HG03342 (cell line): ENCODE measurements around the gene ULK1.

ENCODE experiments used
- ATAC-seq: cut with Tn5 transposase; IDR thresholded peaks from one replicate; pipeline ENCODE4 v1.9.1; 2021; ENCODE audit warnings: mild to moderate bottlenecking, moderate library complexity; ENCODE audit not compliant: unreplicated experiment

ULK1 gene

DNA sequence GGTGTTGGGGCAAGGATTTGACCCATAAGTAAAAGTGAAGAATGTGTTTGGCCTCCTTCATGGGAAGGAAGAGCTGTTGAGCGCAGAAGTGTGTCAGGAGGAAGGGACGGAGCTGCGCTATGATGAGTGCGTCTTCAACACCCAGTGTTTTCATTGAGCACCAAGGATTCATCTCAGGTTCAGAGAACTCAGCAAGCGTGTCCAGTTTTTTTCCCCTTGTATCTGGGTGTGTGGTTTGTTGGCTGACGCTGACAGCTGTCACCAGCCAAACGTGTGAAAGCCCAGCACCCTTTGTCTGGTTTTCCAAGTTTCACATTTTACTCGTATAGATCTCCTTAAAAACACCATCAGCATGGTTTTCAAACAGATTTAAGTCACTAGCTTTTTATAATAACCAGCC lies 67.6 kb downstream of the ULK1 start:
- ATAC-seq, result no peak

DNA sequence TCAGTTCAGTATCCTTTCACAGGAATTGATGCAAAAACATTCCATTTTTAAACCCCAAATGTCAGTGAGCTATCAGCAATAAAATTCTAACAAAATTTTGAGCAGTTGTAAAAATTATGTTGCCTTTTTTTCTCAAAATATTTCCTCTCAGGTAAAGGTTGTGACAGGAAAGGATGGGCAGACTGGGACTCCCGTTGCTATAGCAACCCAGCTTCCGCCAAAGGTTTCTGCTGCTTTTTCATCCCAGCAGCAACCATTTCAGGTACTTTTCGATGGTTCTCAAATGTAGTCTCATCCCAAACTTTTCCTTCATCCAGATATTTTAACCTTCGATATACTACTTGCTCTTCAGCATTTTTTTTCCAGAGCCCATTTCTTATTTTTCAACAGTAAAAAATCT lies 69.0 kb downstream of the ULK1 start:
- ATAC-seq, result no peak

DNA sequence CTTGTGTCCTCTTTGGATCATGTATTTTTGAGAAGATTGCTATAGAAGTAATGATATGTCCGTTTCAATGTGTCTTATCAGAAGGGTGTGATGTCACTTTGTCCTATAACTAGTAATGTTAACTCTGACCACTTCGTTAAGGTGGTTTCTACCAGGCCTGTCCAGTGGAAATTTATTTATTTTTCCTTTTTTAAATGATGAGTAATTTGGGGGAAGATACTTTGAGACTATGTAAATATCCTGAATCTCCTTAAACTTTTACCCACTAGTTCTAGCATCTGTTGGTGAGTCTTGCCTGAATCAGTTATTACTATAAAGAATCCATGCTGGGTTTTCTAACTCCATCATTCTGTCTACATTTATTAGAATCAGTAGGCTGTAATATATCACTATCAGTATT lies 70.7 kb downstream of the ULK1 start:
- no peak for ATAC-seq

DNA sequence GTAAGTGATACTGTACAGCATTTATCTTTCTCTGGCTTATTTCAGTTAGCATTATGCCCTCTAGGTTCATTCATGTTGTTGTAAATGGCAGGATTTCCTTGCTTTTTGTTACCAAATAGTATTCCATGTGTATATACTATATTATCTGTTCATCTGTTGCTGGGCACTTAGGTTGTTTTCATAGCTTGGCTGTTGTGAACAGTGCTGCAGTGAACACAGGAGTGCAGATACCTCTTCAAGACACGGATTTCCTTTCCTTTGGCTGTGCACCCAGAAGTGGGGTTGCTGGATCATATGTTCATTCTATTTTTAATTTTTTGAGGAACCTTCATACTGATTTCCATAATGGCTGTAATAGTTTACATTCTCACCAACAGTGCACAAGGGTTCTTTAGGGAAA lies 76.8 kb downstream of the ULK1 start:
- ATAC-seq, result no peak
